K562 (cell line): Measurements from ENCODE around the gene RABGAP1L. TPM values are rescaled to one million over a fixed set of nuclear protein-coding genes. Genes with fewer than 3 reads are reported as not detected.

Source experiments
- ARID3A ChIP-seq: IDR thresholded peaks from 2 replicates; pipeline ENCODE4 v1.6.1; 2012; ENCODE audit warnings: low read depth, low read length, improper control_type of control experiment, borderline replicate concordance
- BHLHE40 ChIP-seq: IDR thresholded peaks from 2 replicates; pipeline ENCODE4 v1.6.1; 2011; ENCODE audit warnings: low read length, improper control_type of control experiment
- FOXJ2 ChIP-seq: fragments of 200-800 bp; sonication (Bioruptor generic); IDR thresholded peaks from 2 replicates; pipeline ENCODE4 v1.6.1; 2016; ENCODE audit warnings: missing genetic modification characterization, missing compliant biosample characterization
- FOXP1 ChIP-seq: sonication (generic); formaldehyde crosslinking; IDR thresholded peaks from 2 replicates; pipeline ENCODE4 v1.8.0; 2022; ENCODE audit warnings: mild to moderate bottlenecking, missing genetic modification reagents
- GATAD2B ChIP-seq: fragments of 450-650 bp; IDR thresholded peaks from 2 replicates; pipeline ENCODE4 v1.6.1; 2017; ENCODE audit warnings: mild to moderate bottlenecking, borderline replicate concordance
- KAT2B ChIP-seq: IDR thresholded peaks from one replicate; pipeline ENCODE4 v1.6.1; 2012; ENCODE audit warnings: low read depth, mild to moderate bottlenecking, control low read depth, inconsistent platforms, low read length, moderate library complexity
- KAT8 ChIP-seq: fragments of 450-650 bp; IDR thresholded peaks from 2 replicates; pipeline ENCODE4 v1.6.1; 2016; ENCODE audit warnings: low read depth, mild to moderate bottlenecking
- NCOR1 ChIP-seq: fragments of 450-650 bp; IDR thresholded peaks from 2 replicates; pipeline ENCODE4 v1.6.1; 2016; ENCODE audit warnings: mild to moderate bottlenecking, moderate library complexity
- NR3C1 ChIP-seq: sonication (generic); formaldehyde crosslinking; IDR thresholded peaks from 2 replicates; pipeline ENCODE4 v1.8.1; 2022; ENCODE audit warnings: missing genetic modification reagents
- PCBP2 ChIP-seq: fragments of 200-400 bp; formaldehyde crosslinking; IDR thresholded peaks from 2 replicates; pipeline ENCODE4 v1.6.1; 2018; ENCODE audit warnings: low read length, low read depth, mild to moderate bottlenecking, moderate library complexity; ENCODE audit not compliant: poor library complexity, severe bottlenecking
- PTBP1 ChIP-seq: fragments of 200-400 bp; formaldehyde crosslinking; IDR thresholded peaks from 2 replicates; pipeline ENCODE4 v1.6.1; 2017; ENCODE audit warnings: low read depth, low read length
- SETDB1 ChIP-seq: IDR thresholded peaks from one replicate; pipeline ENCODE4 v1.6.1; 2012; ENCODE audit warnings: low read length, control low read depth, inconsistent platforms
- SIRT6 ChIP-seq: IDR thresholded peaks from one replicate; pipeline ENCODE4 v1.6.1; 2012; ENCODE audit warnings: low read depth, mild to moderate bottlenecking, control low read depth, inconsistent platforms, low read length, moderate library complexity
- SMARCB1 ChIP-seq: IDR thresholded peaks from 2 replicates; pipeline ENCODE4 v1.6.1; 2011; ENCODE audit warnings: improper control_type of control experiment, low read depth; ENCODE audit not compliant: insufficient read length
- ZFX ChIP-seq: sonication (generic); formaldehyde crosslinking; IDR thresholded peaks from 2 replicates; pipeline ENCODE4 v1.8.0; 2022; ENCODE audit warnings: mild to moderate bottlenecking, missing genetic modification reagents, moderate library complexity
- ZNF398 ChIP-seq: fragments of 250-450 bp; sonication (Bioruptor Pico); IDR thresholded peaks from 2 replicates; pipeline ENCODE4 v1.8.0; 2021; ENCODE audit warnings: moderate library complexity, mild to moderate bottlenecking, inconsistent platforms
- ZNF707 ChIP-seq: fragments of 250-450 bp; sonication (Bioruptor Pico); conservative IDR thresholded peaks from 2 replicates; pipeline ENCODE4 v1.8.0; 2022; ENCODE audit warnings: inconsistent platforms, mild to moderate bottlenecking, moderate library complexity
- polyA plus RNA-seq, 8 experiments: library from polyadenylated mRNA; depleted of rRNA in 4 of 8; stranded (reverse) in 5 of 8; unstranded in 3 of 8; fragments of >200 nt; fragmentation: Nextera tagmentation in 2 of 8; fragmentation: Illumina TruSeq in 1 of 8; extraction: Ambion mirVana in 2 of 8; extraction: Trizol in 1 of 8; gene quantifications; 2 replicates each; pipeline versions ENCODE4 v1.2.1 to v1.2.3, GENCODE V29; 2011 to 2014; ENCODE audit warnings: inconsistent platforms in 1 of 8, missing spikeins in 1 of 8
- total RNA-seq, 7 experiments: library from RNA; depleted of rRNA in 6 of 7; stranded (reverse); fragments of >200 nt in 6 of 7; fragmentation: Illumina TruSeq in 2 of 7; extraction: Trizol in 2 of 7; gene quantifications; 2 replicates each; pipeline versions ENCODE4 v1.2.1 to v1.2.3, GENCODE V29; 2011 to 2021; ENCODE audit warnings: low replicate concordance in 1 of 7
- TF ChIP-seq, protein P1 (sequence below): fragments of 450-650 bp; conservative IDR thresholded peaks from 2 replicates; pipeline ENCODE4 v1.6.1; 2016; ENCODE audit warnings: missing genetic modification characterization, low read depth, mild to moderate bottlenecking, control low read depth, missing compliant biosample characterization
- TF ChIP-seq, protein P2 (sequence below): fragments of 450-650 bp; formaldehyde crosslinking; IDR thresholded peaks from 2 replicates; pipeline ENCODE4 v1.4.0; 2020; ENCODE audit warnings: mild to moderate bottlenecking, mixed read lengths
- TF ChIP-seq, protein P3 (sequence below): fragments of 250-450 bp; sonication (Bioruptor Pico); IDR thresholded peaks from 2 replicates; pipeline ENCODE4 v1.4.0; 2020; ENCODE audit warnings: borderline replicate concordance

The RABGAP1L gene
- total and polyA plus RNA-seq, 9 of the 15 experiments (the other 6 are each of a cell fraction or from before 2014, with no cell fraction given), result 16.5 to 44.9 (median 26.7) TPM

GRCh38 chr1:174425121-174425520 is 265.8 kb downstream of the RABGAP1L start (continued):
- TF ChIP-seq, protein P1, sequence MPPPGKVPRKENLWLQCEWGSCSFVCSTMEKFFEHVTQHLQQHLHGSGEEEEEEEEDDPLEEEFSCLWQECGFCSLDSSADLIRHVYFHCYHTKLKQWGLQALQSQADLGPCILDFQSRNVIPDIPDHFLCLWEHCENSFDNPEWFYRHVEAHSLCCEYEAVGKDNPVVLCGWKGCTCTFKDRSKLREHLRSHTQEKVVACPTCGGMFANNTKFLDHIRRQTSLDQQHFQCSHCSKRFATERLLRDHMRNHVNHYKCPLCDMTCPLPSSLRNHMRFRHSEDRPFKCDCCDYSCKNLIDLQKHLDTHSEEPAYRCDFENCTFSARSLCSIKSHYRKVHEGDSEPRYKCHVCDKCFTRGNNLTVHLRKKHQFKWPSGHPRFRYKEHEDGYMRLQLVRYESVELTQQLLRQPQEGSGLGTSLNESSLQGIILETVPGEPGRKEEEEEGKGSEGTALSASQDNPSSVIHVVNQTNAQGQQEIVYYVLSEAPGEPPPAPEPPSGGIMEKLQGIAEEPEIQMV (tag), result no peak
- no peak for TF ChIP-seq KAT8
- no peak for TF ChIP-seq ZNF707 (CRISPR knock-in tag)
- TF ChIP-seq SMARCB1, result no peak
- no peak for TF ChIP-seq SIRT6
- TF ChIP-seq SETDB1, result no peak
- TF ChIP-seq GATAD2B, result peak; percentile 38; the same call in 1 of the 2 replicates
- TF ChIP-seq ZNF398, result no peak
- TF ChIP-seq PTBP1, result no peak
- TF ChIP-seq FOXJ2, result no peak
- TF ChIP-seq, protein P2, sequence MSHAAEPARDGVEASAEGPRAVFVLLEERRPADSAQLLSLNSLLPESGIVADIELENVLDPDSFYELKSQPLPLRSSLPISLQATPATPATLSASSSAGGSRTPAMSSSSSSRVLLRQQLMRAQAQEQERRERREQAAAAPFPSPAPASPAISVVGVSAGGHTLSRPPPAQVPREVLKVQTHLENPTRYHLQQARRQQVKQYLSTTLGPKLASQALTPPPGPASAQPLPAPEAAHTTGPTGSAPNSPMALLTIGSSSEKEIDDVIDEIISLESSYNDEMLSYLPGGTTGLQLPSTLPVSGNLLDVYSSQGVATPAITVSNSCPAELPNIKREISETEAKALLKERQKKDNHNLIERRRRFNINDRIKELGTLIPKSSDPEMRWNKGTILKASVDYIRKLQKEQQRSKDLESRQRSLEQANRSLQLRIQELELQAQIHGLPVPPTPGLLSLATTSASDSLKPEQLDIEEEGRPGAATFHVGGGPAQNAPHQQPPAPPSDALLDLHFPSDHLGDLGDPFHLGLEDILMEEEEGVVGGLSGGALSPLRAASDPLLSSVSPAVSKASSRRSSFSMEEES, result no peak
- TF ChIP-seq BHLHE40, result no peak
- TF ChIP-seq ZFX (CRISPR knock-in tag), result no peak
- TF ChIP-seq PCBP2, result no peak
- TF ChIP-seq NCOR1, result peak; percentile 15; the same call in 1 of the 2 replicates
- no peak for TF ChIP-seq FOXP1 (CRISPR knock-in tag)
- no peak for TF ChIP-seq KAT2B
- TF ChIP-seq, protein P3, sequence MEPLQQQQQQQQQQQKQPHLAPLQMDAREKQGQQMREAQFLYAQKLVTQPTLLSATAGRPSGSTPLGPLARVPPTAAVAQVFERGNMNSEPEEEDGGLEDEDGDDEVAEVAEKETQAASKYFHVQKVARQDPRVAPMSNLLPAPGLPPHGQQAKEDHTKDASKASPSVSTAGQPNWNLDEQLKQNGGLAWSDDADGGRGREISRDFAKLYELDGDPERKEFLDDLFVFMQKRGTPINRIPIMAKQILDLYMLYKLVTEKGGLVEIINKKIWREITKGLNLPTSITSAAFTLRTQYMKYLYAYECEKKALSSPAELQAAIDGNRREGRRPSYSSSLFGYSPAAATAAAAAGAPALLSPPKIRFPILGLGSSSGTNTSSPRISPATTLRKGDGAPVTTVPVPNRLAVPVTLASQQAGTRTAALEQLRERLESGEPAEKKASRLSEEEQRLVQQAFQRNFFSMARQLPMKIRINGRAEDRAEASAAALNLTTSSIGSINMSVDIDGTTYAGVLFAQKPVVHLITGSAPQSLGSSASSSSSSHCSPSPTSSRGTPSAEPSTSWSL (CRISPR knock-in tag), result no peak
- no peak for TF ChIP-seq NR3C1 (CRISPR knock-in tag)
- TF ChIP-seq ARID3A, result no peak
